Skin epidermis (tissue), 12 donors: ENCODE data around the gene ITPKB.
"Not testable (repeated sequence)": the region's sequence is repeated elsewhere in the genome, so short reads cannot be mapped to it uniquely, and the experiment has no call there.

ENCODE experiments used
- H3K27ac ChIP-seq, 21 experiments: fragments of 200-600 bp; sonication (generic) in 11 of 21; one replicate each; pipeline ENCODE4 v1.5.0; 2020; ENCODE audit warnings: mild to moderate bottlenecking in 3 of 21, inconsistent platforms in 2 of 21, moderate library complexity in 2 of 21
- H3K4me3 ChIP-seq, 7 experiments: fragments of 200-600 bp; sonication (generic) in 2 of 7; one replicate each; pipeline ENCODE4 v1.5.0; 2020; ENCODE audit warnings: inconsistent platforms in 2 of 7, mild to moderate bottlenecking in 2 of 7, moderate library complexity in 1 of 7

Gene ITPKB

DNA sequence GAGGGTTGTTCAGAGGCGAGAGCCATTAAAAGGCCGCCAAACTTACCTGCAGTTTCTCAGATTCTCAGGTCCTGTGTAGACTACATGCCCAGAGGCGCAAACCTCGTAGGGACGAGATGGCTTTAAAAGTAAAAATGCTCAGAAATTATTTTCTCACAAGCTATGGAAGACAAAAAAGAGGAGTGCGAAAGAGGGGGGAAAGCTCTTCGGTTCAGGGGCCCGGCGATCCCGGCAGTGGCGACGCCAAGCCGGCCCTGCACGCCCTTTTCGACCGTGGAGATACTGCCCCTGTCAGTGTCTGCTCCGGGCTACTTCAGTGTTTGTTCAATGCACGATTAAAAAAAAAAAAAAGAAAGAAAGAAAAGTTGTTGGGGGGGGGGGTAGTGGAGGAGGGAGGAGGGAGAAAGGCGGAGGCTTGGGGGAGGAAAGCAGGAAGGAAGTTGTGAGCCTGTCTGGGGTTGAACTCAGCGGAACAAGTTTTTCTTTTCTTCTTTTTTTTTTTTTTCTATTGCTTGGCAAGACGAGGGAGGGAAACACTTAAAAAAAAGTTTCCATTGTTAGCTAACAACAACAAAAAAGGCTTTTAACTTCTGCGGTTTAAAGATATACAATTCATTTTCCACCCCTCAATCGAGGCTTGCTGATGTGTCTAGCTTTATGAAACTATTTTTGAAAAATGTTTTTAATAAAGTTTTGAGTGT is at the start of gene ITPKB:
Gene ITPKB (minus strand): TSS at position 288 of the 701 bp plus-strand sequence. CDS start 1,824 bp downstream, outside the sequence.
- Histone ChIP-seq H3K4me3 (peak within 1 kb of the TSS; percentile 63 to 89 (median 84)), H3K27ac (peak within 1 kb of the TSS; percentile 59 to 99 (median 93))

DNA sequence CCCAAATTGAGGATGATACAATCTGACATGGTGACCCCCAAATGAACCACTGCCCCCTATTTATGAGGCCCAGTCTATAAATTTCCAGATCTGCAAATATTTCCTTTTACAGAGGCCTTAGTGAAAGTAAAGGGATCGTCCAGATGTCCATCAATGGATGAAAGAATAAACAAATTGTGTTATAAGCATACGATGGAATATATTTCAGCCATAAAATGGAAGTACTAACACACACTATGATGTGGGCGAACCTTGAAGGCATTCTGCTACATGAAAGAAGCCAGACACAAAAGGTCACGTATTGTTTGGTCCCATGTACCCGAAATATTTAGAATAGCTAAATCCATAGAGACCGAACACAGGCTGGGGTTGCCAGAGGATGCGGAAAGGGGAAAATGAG is 48.6 kb upstream of the ITPKB start:
- Histone ChIP-seq H3K4me3 (no peak overlapping the region), H3K27ac (no peak overlapping the region)

DNA sequence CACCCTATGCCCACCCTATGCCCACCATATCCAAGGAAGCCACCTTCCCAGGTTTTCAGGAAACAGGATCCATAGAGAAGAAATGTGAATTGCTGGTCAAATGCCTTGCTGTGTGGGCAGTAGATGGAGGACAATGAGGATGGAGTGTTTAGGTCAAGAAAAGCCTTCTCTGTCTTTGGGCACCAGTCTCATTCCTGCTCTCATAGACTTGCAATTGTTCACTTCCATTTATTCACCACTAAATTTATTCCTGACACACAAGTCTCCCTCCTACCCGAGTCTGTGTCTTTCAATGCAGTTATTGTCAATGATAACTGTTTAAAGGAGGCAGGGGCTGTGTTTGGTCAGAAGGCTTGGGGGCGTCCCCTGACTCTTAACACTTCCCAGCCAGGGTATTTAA is 48.0 kb upstream of the ITPKB start:
- no peak overlapping the region for H3K27ac ChIP-seq
- H3K4me3 ChIP-seq = no peak overlapping the region

DNA sequence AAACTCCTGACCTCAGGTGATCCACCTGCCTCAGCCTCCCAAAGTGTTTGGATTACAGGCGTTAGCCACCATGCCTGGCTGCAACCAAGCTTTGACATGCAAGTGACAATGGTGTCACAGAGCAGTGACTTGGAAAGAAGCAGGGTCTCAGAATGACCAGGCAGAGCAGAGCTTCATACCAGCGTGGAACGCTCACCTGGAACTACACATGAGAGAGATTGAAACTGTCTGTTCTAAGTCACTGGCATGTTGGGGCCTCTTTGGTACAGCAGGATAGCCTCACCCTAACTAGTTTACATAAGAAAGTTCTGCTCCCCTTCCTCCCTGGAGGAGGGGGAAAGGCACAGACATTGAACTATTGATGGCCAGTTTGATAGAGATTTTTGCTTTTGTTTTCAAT is 47.5 kb upstream of the ITPKB start:
- Histone ChIP-seq H3K27ac (no peak overlapping the region), H3K4me3 (no peak overlapping the region)

DNA sequence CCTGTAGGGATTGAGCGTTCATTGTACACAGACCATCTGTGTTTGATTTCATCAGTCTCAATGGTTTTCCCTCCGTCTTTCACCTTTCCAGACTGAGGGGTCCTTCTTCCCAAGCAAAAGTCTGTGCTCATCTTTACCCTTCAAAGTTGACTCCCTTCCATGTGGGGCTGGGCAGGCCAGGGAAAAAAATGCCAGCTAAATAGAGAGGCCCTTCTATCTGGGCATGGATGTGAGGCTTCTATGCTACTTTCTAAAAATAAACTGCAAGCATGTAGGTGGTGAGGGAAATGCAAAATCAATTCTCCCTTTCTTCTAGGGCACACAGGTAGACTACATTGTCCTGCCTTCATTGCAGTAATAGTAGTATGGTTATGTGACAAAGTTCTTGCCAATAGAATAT is 46.7 kb upstream of the ITPKB start:
- Histone ChIP-seq H3K4me3 (no peak overlapping the region), H3K27ac (no peak overlapping the region)

DNA sequence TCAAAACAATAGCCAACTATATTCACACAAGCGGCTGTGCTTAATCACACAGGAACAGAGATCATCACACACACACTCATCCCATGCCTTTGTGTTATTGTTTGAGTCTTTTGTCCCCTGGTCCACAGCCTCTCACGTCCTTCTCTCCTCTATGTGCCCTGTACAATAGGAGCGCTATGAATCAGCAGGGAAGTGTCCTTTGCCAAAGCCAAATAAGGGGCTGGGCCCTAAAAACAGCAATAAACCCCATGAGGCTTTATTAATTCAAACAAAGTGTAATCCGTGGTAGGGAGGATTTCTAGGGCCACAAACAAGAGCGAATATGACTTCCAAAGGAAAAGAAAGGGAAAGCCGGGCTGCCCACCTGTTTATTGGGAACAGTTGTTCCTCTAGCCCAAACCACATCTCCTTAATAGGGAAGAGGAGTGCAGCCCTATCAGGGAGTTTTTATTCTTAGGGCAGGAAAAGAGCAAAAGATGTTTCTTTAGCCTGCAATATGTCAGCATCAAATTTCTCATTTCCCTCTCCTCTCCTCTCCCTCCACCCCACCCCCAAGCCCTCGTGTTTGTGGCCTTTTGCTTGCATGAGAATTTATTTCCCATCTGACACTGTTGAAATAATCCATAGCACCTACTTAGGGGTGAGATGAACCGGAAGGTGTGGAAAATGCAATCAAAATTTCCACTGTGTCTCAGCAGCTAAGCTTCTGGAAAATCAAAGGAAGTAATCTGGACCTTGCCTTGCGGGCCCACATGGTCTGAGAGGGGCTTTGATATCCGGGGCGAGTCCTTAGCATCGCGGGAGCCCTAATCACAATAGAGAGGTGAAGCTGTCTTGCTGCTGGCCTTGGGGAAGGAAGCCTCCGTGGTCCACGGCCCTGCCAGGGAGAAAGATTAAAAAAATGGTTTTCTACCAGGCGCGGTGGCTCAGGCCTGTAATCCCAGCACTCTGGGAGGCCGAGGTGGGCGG is 45.3 kb upstream of the ITPKB start:
- H3K27ac ChIP-seq = no peak overlapping the region
- no peak overlapping the region for H3K4me3 ChIP-seq

DNA sequence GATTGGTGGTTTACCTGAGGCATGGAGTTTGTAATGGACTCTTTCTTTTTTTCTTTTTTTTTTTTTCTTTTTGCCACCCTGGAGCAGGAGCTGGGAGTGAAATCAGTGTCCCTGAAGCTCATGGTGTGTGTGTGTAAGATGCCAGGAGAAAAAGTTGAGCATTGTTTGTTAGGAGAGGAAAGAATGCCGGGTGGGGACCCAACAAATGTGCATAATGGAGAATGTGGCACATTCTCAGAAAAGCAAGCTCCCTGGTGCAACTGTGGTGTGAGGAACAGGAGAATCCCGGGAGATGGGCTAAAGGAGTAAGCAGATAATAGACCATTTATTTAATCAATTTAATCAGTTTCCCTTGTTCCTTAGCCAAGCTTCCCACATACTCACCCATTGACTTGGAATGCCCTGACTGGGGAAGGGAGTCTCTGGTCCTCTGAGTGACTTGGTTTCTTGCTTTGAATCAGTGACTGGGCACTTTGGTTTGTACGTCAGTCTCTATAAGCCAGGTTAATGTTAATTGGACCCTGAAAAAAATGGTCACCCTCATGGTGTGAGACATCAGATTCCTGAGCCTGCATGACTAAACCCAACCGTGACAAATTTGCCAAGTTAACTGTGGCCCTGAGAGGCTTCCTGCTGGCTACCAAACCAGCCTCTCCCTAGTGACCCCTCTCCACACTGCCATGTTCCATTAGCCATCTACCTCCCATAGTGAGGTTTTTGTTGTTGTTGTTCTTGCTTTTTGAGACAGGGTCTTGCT is 43.9 kb upstream of the ITPKB start:
- no peak overlapping the region for H3K27ac ChIP-seq
- H3K4me3 ChIP-seq = no peak overlapping the region

DNA sequence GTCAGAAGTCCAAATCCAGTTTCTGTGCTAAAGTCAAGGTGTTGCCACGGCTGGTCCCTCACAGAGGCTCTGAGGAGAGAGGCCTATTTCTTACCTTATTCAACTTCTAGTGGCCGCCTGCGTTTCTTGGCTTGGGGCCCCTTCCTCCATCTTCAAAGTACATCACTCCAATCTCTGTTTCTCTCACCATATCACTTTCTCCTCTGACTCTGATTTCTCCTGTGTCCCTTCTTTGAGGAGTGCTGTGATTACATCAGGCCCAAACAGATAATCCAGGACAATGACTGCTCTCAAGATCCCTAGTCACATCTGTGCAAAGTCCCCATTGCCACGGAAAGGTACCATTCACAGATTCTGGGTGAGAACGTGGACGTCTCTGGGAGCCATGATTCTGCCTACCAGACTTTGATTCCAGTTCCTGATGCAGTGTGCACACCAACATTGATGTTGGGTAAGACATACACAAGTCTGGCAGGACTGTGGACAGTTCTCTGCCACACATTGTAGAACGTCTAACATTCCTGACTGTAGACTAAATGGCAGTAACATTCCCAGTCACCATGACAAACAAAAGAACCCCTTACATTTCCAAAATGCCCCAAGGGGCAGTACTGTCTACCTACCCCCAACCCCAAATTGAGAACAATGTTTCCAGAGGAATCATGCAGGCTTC is 43.0 kb upstream of the ITPKB start:
- H3K4me3 ChIP-seq = no peak overlapping the region
- no peak overlapping the region for H3K27ac ChIP-seq

DNA sequence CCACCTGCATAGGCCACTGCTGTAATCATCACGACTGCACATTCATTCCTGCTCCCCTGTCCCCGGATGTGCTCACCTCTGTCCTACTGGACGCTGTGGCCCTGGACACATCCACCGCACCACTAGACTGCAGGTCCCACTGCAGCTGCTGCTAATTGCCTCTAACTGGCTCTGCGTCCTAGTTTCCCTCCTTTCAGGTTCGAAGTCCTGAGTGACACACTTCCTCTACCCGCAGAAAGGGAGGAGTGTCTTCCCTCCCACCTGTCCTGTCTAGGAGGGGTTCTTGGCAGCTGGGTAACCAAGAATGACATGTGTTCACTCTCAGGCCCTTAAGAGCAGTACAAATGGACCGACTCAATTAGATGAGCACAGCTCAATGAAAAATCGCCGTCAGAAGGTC is 40.5 kb upstream of the ITPKB start:
- Histone ChIP-seq H3K4me3 (no peak overlapping the region), H3K27ac (peak overlapping the region in 2 of 21 experiments; percentile 16 to 57)

DNA sequence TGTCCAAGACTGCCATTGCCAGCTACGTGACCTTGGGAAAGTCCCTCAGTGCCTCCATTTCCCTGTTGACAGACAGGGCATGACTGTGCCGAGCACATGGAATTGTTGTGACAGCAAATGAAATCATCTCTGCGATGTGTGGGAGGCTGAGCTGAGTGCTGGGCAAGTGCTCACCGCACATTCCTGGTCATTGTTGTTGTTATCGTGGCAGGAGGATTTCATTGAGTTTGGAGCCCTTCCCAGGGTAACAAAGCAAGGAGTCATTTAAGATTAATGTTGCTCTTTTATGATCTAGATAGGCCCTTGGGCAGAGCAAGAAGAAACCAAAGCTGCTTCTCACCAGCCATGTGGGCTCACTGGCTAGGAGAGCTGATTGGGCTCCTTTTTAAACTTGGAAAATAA is 39.6 kb upstream of the ITPKB start:
- Histone ChIP-seq H3K27ac (peak overlapping the region in 9 of 21 experiments; percentile 3 to 63 (median 25)), H3K4me3 (no peak overlapping the region)

DNA sequence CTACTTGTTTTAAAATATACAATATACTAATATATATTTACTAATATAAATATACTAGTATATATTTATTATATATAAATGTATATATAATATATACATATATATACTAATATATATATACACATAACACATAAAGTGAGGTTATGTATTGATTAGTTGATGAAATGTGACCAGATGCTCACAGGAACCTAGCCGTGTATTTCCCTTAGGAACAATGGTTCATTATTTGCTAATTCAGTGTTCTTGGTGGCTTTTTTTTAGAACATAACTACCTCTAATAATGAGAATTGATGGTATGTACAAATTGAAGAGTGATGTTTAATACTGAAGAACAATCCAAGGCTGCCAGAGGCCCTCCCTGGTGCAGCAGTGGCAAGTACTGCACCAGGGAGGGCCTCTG is 37.9 kb upstream of the ITPKB start:
- no peak overlapping the region for H3K4me3 ChIP-seq

DNA sequence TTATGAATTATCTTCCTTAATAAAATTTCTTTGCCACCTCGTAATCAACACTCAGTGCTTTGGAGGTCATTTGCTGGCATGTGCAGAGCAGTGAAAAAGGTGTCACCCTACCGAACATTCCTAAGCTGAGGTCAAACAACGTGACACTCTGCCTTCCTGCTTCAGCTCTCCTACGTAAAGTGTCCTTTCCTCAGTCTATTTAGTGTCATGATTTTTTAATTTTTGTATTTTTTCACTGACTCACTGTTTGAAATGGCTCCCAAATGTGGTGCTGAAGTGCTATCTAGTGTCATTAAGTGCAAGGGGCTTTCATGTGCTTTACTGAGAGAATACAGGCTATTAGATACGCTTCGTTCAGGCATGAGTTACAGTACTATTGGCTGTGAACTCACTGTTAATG is 37.0 kb upstream of the ITPKB start:
- no peak overlapping the region for H3K4me3 ChIP-seq
- H3K27ac ChIP-seq = no peak overlapping the region

More for the DNA sequence above, 37.9 kb upstream of the ITPKB start:
- no peak overlapping the region for H3K27ac ChIP-seq

DNA sequence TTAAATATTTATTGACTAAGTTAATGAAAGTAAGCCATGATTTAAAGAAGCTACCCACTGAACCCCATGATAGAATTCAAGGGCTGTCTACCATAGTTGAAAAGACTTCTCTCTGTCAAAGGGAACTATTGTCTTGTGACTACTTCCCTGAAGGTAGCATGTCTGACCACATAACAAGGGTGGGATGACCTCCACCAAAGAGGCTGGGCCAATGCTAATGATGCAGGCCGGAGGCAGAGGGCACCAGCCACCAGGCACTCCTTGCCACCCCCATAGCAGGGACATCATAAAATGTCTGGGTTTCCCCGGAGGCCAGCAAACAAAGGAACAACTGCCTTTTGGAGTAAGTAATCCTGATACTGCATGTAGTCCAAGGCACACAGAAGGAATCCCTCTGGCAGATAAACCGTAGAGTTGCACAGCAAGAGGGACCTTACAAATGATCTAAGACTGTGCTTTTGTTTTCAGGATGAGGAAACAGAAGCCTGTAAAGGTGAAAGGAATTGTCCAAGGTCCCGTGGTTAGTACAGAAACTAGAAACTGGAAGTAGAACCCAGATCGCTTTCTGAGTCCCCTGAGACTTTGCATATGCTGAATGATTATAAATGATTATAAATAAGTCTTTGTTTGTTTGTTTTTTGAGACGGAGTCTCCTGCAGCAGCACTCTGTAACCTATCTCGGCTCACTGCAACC is 33.5 kb upstream of the ITPKB start:
- Histone ChIP-seq H3K27ac (no peak overlapping the region), H3K4me3 (no peak overlapping the region)

DNA sequence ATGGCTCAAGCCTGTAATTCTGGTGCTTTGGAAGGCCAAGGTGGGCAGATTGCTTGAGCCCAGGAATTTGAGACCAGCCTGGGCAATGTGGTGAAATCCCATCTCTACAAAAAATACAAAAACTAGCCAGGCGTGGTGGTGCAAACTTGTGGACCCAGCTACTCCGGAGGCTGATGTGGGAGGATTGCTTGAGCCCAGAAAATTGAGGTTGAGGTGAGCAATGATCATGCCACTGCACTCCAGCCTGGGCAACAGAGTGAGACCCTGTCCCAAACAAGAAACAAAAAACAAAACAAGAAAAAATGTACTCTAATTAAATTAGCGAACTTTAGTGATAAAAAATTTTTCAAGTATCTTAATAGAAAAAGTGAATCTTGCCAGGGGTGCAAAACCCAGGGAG is 28.1 kb upstream of the ITPKB start:
- H3K27ac ChIP-seq, H3K4me3 ChIP-seq: not testable (repeated sequence)

DNA sequence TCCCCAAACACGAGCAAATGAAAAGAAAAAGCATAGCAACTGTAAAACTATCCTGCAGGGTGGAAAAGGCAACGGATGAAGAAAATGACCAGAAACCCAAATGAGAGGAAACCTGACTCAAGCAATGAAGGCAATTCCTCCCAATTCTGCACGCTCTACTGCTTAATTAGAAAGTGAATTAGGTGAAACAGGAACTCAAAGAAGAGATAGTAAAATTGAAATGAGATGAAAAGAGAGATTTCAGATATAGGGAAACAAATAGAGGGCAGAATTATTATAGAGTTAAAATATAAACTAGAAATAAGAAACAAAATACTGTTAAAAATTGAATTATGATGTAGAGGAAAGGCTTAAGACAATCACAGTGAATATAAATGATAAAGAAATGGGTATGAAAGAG is 27.5 kb upstream of the ITPKB start:
- Histone ChIP-seq H3K27ac (no peak overlapping the region), H3K4me3 (no peak overlapping the region)

DNA sequence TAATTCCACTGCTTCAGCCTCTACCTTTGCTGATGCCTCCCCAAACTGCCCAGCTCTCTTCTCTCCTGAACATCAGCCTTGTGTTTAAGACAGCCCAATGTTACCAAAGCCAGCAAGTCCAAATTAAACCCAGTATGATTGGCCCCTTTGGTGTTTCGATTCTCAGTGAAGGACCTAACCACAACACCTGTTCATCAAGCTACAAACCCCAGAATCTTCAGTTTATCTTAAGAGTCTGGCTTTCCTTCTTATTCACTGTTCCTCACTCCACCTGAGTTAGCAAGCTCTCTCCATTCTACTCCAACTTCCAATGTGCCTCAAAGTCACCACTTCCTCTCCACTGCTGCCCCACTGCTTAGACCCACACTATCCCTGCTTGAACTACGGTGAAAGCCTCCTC is 25.5 kb upstream of the ITPKB start:
- Histone ChIP-seq H3K27ac (no peak overlapping the region), H3K4me3 (no peak overlapping the region)

DNA sequence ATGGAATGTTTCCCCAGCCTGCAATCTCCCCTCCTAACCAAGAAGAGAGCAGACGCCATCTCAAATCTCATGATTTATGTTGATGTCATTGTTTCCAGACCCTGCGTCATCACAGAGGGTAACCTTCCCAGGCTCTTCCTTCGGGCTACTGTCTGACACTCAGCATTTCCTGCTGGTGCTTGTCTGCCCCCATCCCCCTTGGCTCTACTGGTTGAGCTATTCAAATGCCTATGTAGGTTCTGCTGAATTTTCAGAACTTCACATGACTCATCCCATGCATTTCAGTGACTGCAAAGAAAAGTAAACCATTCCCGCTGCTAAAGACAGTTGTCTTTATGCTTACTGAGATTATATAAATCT is 24.8 kb upstream of the ITPKB start:
- peak overlapping the region in 2 of 21 experiments; percentile 41 to 45 for H3K27ac ChIP-seq
- no peak overlapping the region for H3K4me3 ChIP-seq

DNA sequence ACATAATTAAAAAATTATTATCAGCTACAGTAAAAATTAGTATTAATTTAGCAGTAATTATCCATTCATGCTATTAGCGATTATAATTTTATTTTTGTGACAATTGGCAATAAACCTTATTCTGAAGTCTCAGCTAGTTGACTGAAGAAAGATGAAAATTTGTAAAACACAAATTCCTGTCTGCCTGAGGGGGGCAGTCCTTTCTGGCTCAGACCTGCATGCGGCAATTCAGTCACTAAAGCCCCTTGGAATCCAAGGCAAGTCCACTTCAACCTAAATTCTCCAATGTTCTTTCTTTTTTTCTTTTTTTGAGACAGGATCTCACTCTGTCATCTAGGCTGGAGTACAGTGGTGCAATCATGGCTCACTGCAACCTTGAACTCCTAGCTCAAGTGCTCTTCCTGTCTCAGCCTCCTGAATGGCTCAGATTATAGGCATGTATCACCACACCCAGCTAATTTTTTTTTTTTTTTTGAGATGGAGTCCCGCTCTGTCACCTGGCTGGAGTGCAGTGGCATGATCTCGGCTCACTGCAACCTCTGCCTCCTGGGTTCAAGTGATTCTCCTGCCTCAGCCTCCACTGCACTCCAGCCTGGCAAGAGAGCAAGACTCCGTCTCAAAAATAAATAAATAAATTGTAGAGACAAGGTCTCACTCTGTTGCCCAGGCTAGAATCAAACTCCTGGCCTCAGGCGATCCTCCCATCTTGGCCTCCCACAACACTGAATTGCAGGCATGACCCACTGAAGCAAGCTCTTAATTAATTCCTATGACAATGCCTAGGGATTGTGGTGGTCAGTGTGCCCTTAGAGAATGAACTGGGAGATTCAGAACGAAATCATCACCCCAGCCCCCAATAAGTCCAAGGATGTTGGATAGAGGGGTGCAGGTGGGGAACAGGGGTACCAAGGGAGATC is 24.2 kb upstream of the ITPKB start:
- peak overlapping the region in 2 of 21 experiments; percentile 41 to 45 for H3K27ac ChIP-seq
- no peak overlapping the region for H3K4me3 ChIP-seq
